ENCODE measurements around the gene TXNDC8.
"Not testable (repeated sequence)": the region's sequence is repeated elsewhere in the genome, so short reads cannot be mapped to it uniquely, and the experiment has no call there.

Gene TXNDC8

DNA sequence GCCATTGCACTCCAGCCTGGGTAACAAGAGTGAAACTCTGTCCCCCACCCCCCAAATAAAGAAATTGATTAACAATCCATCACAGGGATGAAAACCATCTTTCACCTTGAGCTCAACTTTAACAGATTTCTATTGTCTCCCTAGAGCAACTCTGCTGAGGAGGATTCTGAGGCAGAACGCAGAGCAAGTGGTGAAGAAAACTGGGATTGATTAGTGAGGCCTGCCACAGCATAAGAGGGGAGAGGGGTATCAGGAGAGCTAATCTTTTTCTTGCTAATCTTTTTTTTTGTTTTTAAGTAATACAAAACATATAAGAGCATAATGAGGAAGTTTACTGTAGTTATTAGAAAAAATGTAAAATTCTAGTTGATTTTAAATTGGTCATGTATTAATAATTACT lies 8.9 kb downstream of the TXNDC8 start:
- in situ Hi-C loops (cut with MboI; ENCODE audit: low sequenced_read_pairs): no loop called here

DNA sequence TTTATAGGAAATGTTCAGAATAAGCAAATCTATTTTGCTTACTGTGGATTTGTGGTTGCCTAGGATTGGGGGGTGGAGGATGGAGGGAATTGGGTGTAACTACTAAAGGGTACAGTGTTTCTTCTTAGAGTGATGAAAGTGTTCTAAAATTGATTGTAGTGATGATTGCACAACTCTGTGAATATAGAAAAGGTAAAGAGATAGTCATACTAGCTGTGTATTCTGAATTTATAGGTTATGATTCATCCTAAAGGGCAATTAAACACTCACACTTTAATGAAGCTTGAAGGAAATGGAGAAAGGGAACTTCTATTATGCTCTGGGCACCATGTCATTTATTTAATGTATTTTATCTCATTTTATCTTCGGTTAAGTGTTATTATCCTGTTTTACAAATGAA lies 9.9 kb downstream of the TXNDC8 start:
- in situ Hi-C loops (cut with MboI; ENCODE audit: low sequenced_read_pairs): no loop called here

DNA sequence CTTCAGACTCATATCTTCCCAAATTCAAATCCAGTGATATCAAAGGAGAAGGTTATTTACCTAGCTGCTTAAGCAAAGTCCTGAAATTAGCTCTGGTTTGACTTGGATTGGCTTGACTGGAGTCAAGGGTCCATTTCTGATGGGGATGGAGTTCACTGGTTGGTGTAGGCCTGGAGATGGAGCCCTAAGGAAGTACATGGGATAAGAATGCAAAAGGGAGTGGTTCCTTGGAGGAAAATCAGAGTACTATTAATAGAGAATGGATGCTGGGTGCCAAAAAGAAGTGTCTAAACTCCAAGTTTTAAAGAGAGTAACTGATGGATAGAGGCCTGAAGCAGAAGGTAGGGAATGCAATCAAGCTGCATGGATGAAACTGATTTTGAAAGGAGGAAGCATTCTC lies 13.8 kb downstream of the TXNDC8 start:
- in situ Hi-C loops (cut with MboI; ENCODE audit: low sequenced_read_pairs): no loop called here

DNA sequence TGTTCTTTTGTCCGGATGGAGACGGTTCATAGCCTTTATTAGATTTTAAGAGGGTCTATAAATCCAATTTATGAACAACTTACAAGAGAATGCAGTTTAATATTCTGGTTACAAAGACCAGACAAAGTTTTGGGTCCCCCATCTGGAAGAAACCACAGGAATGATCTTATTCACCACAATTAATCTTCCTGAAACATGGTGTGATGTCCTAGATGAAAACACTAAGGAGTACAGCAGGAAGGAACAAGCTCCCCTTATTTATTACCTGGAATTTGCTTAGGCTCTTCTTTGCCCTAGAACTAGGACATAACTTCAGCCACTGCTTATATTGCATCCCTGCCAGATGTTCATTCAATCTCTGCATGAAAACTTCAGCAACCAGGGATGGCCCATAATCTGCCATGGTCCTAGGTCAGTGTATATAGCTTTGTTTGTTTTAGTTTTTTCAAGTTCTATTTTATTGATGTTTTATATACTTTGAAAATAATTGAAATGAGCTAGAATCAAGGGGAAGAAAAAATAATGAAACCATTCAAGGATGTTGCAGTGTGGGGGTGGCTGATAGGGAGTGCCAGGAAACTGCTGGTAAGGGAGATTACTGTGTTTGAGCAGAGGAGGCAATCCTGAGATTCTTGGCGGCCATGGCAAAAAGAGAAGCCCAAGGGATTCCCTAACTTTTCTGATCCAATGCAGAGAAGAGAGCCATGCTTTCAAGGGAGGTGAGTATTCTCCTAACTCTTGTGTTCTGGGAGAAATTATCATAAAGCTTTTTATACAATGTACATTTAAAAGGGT lies 16.8 kb downstream of the TXNDC8 start:
- in situ Hi-C loops (cut with MboI; ENCODE audit: low sequenced_read_pairs): no loop called here

DNA sequence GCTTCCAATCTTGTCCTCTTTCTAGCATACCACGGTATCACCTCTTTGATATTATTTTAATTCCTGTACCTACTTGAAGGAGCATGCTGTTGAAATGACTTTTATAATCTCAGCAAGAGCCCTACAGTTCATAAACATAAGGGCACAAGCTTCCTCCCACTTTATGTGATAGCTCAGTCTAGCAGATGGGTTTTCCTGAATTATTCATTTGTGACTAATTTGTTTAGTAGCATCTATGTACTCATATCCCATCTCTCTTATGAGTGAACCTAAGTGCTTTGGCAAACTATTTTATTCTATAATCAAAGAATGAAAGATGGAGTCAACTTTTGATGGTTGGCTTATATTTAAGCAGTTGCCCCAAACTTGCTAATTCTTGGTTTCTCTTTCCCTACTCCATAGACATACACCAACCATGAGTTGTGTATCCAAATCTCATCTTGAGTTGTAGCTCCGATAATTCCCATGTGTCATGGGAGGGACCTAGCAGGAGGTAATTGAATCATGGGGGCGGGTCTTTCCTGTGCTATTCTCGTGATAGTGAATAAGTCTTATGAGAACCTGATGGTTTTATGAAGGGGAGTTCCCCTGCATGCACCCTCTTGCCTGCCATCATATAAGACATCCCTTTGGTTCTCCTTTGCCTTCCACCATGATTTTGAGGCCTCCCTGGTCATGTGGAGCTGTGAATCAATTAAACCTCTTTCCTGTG lies 17.7 kb downstream of the TXNDC8 start:
- in situ Hi-C loops (cut with MboI; ENCODE audit: low sequenced_read_pairs): no loop called here

DNA sequence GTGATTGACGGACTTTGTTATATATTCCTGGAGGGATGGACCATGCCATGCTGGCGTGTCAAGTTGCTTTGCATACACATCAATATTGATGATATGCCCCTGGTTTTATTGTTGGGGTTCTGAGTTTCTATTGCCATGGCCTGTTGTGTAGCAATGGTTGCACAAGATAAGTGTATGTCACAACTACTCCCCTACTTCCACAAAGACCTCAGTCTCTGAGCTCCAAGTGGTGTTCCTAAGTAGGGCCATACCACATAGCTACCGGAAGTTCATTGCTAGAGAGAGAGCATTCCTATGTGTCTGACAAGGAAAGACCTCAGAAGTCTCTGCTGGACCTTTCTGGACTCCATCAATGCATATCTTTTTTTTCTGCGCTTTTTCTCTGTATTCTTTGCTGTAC lies 19.8 kb downstream of the TXNDC8 start:
- in situ Hi-C loops (cut with MboI; ENCODE audit: low sequenced_read_pairs): no loop called here

DNA sequence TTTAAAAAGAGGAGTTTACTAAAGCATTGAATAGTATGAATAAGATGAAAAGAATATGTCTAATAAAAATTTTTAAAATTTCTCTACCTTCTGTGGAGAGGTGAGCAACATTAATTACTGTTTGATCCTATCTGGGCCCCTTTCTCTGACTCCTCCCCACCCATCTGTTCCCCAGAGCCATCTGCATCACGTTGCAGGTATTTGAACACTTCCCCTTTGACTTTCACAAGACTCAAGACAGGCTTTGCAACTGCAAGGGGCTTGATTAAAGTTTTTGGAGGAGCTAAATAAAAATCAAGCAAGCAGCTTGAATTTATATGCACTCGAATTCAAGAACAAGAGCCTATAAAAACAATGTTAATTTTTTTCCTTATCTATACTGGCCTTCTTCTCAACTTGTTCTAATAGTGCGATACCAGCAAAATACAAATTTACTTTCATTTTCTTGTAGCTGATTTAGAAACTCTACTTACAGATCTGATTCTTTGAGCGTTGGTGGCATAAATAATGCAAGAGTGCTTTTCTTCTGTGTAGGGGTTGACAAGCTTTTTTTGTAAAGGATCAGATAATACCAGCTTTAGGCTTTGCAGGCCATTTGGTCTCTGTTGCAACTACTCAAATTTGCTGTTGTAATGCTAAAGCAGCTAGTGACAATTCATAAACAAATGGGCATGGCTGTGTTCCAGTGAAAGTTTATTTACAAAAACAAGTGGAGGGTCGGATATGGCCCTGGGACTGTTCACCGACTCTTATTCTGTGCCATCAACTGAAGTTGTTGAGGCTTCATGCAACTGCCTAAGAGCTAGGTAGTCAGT lies 21.2 kb downstream of the TXNDC8 start:
- in situ Hi-C loops (cut with MboI; ENCODE audit: low sequenced_read_pairs): no loop called here

DNA sequence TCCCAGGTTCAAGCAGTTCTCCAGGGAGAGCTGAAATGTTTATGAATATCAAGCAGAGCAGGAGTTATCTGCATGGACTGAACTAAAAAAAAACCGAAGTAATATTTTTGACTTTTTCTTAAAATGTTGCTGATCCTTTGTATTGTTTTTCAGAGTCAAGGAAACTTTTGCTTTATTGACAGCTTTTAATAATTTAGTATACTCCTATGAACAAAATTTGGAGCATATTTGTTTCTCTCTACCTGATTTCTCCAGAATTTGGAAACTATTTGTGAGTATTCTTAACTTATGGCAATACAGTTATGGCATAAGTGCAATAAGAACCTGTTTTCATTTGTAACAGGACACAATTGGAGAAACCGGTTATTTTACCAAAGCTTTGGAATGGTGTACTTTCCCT lies 25.7 kb downstream of the TXNDC8 start:
- in situ Hi-C loops (cut with MboI; ENCODE audit: low sequenced_read_pairs): not testable (repeated sequence)

DNA sequence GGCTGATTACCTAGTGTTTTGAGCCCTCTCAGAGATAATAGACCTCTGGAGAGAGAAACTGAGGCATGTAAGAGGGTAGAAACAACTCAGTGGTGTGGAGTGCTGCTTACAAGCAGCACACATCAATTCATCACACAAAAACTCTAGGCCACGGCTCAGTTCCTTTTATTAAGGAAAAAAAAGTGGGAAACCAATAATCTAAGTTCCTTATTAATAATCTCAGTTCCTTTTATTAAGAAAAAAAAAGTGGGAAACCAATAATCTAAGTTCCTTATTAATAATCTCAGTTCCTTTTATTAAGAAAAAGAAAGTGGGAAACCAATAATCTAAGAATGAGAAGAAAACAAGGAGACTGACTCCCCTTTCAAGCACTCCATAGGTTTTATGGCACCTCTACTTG lies 28.0 kb downstream of the TXNDC8 start:
- in situ Hi-C loops (cut with MboI; ENCODE audit: low sequenced_read_pairs): no loop called here

DNA sequence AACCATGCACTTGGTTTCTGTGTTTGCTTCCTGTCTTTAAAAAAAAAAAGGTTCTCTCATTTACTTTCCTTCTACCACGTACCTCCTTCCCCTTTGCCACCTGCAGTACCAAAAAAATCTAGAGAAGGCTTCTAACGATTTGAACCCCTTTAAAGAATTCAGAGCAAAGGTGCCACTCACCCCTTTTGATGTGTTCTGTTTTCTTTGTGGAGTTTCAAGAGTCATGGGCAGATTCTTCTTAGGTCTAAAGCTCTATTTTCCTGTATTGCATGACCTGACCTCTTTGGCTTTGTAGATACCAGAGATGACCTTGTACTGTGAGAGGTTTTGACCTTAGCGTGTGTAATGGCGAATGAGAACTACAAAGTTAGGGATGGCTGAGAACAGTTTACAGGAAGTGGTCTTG lies 29.0 kb downstream of the TXNDC8 start:
- in situ Hi-C loops (cut with MboI; ENCODE audit: low sequenced_read_pairs): no loop called here

DNA sequence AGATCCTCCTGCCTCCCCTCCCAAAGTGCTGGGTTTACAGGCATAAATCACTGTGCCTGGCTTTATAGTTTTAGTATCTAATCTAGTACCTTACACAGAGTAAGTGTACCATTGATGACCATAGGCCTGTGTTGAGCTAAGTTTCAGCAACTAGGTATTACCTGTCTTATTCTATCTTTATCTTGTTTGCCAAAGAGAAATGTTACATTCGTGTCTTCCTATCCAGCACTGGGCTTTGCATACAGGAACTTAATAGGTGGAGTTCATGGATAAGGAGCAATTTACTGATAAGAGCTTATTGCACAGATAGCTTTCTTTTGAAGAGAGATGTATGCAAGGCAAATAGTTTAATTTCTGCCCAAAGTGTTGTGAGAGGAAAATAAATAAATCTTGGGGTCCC lies 30.5 kb downstream of the TXNDC8 start:
- in situ Hi-C loops (cut with MboI; ENCODE audit: low sequenced_read_pairs): no loop called here

DNA sequence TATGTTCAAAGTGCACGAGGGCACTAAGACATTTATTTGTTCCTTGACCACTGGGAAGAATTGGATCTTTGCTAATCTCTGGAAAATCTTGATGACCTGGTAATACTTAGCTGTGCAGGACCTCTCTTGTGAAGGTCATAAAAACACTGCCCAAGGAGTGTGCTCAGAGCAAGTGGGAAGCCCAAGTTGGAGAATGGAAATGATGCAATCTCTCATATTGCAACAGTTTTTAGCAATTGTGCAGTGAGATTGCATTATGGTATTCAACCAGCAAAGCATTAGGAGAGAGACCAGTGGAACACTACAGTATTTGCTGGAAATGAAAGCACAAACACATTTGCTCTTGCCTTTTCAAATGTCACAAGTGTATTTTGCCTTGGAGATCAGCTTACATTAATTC lies 34.5 kb downstream of the TXNDC8 start:
- in situ Hi-C loops (cut with MboI; ENCODE audit: low sequenced_read_pairs): no loop called here

DNA sequence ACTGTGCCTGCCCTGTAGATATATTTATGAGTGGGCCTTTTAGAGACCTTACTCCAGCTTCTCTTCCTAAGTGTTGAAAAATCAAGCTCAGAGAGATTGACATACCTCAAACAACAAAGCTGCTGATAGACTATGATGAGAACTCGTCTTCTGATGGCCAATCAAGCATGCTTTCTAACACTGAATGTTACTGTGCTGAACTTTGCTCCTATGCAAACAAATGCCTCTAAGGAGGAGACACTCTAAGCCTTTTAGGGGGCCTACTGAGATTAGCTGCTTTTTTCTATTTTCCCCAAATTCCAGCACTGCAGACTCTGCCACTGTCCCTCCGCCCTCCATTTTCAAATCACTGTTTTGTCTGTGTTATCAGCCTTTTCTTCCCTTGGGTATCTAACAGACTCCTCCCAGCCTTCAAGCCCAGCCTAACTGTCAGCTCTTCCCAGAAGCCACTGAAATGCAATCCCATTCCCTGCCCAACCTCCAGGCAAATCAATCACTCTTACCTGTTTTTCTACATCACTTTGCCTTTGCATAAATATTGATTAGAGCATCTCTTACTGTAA lies 39.5 kb downstream of the TXNDC8 start:
- in situ Hi-C loops (cut with MboI; ENCODE audit: low sequenced_read_pairs): no loop called here

DNA sequence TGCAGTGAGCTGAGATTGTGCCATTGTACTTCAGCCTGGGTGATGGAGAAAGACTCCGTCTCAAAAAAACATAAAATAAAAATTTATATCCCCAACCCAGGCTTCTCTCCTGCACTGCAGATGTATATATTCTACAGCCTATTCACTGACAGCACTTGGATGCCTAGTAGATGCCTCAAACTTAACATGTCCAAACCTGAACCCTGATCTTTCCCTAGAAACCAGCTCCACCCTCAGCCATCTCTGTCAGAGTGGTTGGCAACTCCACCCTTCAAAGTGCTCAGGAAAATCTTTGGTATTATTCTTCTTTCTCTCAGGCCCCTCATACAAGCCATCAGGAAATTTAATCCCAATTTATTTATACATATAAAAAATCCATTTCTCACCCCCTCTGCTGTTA lies 44.4 kb downstream of the TXNDC8 start:
- in situ Hi-C loops (cut with MboI; ENCODE audit: low sequenced_read_pairs): no loop called here

DNA sequence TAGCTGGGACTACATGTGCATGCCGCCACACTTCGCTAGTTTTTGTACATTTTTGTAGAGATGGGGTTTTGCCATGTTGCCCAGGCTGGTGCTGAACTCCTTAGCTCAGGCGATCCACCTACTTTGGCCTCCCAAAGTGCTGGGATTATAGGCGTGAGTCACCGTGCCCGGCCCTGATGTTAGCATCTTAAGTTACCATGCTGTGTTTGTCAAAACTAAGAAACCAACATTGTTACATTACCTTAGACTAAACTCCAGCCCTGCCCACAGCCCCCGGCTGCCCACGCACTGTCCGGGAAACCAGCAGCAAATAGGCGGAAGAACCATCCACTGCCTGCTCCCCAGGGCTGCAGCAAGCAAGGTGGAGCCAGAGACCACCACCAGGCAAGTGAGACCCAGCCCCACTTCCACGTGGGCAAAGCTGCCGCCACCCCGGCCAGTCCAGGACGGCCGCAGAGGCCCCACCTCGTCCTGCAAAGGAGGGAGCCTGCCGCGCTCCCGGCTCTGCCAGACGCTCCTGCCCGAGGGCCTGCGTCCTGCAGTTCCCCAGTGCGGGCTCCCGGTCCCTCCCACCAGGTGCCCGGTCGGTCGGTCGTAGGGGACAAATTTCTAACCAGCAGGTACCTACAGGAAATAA lies 45.6 kb downstream of the TXNDC8 start:
- in situ Hi-C loops (cut with MboI; ENCODE audit: low sequenced_read_pairs): no loop called here

DNA sequence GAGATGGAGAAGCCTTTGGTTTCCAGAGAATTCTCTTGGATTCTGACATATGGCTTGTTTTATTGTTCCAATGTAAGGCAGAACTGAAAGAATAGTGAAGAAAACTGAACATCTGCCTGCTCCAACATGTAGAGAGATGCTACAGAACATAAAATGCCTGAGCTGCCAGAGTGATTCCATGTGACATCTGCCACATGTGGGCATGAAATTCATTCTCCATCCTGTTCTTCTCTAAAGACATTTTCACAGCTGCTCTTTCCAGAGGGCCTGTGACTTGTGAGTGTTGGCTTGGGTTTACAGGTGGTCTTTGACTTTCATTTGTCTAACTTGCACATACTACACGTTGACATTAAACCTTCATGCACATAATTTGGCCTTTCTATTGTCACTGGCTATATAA lies 47.7 kb downstream of the TXNDC8 start:
- in situ Hi-C loops (cut with MboI; ENCODE audit: low sequenced_read_pairs): no loop called here

DNA sequence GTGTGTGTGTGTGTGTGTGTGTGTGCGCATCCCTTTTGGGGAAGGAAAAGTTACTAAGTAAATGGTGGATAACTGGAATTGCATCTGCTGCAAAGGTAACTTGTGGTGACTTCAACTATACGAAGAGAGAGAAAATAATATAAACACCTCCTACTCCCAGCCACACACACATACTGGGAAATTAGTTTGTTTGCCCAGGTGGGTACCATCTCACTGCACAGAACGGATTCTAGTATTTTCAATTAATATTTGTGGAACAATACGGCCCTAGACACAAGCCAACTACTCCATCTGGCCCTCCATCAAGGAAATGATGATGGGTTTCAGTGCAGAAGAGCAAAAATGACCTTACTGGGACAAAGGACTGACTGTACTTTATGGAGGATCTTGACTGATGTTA lies 49.2 kb downstream of the TXNDC8 start:
- in situ Hi-C loops (cut with MboI; ENCODE audit: low sequenced_read_pairs): no loop called here

DNA sequence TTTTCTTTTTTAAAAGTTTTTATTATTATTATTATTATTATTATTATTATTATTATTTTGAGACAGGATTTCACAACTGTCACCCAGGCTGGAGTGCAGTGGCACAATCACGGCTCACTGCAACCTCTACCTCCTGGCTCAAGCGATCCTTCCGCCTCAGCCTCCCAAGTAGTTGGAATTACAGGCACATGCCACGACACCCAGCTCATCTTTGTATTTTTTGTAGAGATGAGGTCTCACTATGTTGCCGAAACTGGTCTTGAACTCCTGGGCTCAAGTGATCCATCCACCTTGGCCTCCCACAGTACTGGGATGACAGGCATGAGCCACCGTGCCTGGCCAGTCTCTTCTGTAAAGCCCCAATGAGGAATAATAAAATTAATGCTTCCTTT lies 50.4 kb downstream of the TXNDC8 start:
- in situ Hi-C loops (cut with MboI; ENCODE audit: low sequenced_read_pairs): no loop called here

DNA sequence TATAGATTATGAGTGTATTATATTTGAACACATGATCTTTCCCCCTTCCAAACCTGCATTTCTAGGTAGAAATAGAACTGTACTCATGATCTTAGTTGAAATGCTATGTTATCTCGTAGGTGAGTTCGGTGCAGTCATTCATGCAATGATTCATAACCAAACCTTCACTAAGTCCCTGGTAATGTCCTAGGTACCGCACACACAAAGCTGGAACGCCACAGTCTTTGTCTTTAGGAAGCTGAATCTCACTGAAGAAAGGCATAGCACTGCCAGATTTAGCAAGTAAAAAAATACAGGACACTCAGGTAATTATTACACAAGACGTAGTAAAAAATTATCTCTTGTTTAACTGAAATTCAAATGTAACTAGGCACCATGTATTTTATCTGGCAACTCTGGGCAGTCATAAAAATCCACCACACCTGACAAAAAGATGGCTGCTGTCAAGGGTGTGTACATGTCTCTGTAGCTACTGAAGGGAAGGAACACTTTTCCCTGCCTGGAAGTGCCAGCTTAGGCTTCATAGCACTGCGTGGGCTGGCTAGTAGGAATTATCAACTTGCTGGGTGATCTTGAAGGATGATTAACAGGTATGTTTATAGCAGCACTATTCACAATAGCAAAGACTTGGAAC lies 53.3 kb downstream of the TXNDC8 start:
- in situ Hi-C loops (cut with MboI; ENCODE audit: low sequenced_read_pairs): no loop called here

DNA sequence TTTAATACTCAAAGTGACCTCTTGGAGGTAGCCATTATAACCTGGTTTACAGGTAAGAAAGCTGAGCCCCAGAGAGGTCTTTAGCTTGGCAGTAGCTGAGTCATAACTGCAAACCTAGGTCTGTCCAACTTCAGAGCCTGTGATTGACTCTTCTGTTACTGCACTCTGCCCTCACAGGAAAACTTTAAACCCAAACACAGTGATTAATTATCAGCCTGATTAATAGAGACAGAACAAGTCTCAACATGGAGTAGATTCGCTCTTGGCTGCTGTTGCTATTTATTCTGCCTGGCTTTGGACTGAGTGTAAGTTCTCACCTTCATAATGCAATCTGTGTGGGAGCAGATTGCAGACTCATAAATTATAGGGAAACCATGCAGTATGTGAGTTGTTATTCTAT lies 53.9 kb downstream of the TXNDC8 start:
- in situ Hi-C loops (cut with MboI; ENCODE audit: low sequenced_read_pairs): no loop called here

DNA sequence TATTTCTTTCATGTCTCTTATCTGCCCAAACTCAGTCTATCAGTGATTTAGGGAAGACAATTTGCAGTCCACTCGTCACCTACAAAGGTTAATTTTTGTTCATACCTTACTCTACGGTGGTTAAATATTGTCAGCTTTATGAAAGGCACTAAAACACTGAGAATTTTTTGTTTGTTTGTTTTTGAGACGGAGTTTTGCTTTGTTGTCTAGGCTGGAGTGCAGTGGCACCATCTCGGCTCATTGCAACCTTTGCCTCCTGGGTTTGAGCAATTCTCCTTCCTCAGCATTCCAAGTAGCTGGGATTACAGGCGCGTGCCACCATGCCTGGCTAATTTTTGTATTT lies 55.0 kb downstream of the TXNDC8 start:
- in situ Hi-C loops (cut with MboI; ENCODE audit: low sequenced_read_pairs): no loop called here
